ENCODE data around the gene ADGRG4. TPM values are rescaled to one million over a fixed set of nuclear protein-coding genes. Genes with fewer than 3 reads are reported as not detected.

The ADGRG4 gene
- total and polyA plus RNA-seq, 9 donors, result 0.01 to 2.0 (median 0.34) TPM; not detected in 2

- H3K27me3 ChIP-seq, result no peaks in the 10 kb centered on the region
- DNase-seq, result no peak
- H3K4me1 ChIP-seq (ENCODE audit: insufficient read depth), result no peaks in the 10 kb centered on the region
- intact Hi-C loops (cut with DNase I), result no loop called here
- no peaks in the 10 kb centered on the region for H3K36me3 ChIP-seq
- H3K27ac ChIP-seq, result no peak overlapping the region
- no peak overlapping the region for H3K4me3 ChIP-seq
- no peaks in the 10 kb centered on the region for H3K9me3 ChIP-seq
- 77 to 86% (median 84%) methylated on average over 5 of the region's 5 CpGs for WGBS, 3 donors
- TF ChIP-seq EP300 (IDR thresholded peaks at IDR 0.05) (no peak), POLR2A (IDR thresholded peaks at IDR 0.05) (no peak), CTCF (IDR thresholded peaks at IDR 0.05) (no peak)
Measured at GRCh38 chrX:136452614-136453013, 151.9 kb downstream of the ADGRG4 start.

- no peak for DNase-seq
- no peak overlapping the region for H3K4me3 ChIP-seq
- TF ChIP-seq CTCF (IDR thresholded peaks at IDR 0.05), result no peak
- no peak for TF ChIP-seq EP300 (IDR thresholded peaks at IDR 0.05)
- TF ChIP-seq POLR2A (IDR thresholded peaks at IDR 0.05), result no peak
- intact Hi-C loops (cut with DNase I), result no loop called here
- H3K36me3 ChIP-seq, result no peaks in the 10 kb centered on the region
- H3K27me3 ChIP-seq, result no peaks in the 10 kb centered on the region
- 64 to 74% (median 67%) methylated on average over 1 of the region's 1 CpG for WGBS, 3 donors
- H3K4me1 ChIP-seq (ENCODE audit: insufficient read depth), result no peaks in the 10 kb centered on the region
- H3K9me3 ChIP-seq, result no peaks in the 10 kb centered on the region
- no peak overlapping the region for H3K27ac ChIP-seq
Measured at GRCh38 chrX:136453114-136453513, 152.4 kb downstream of the ADGRG4 start.

- H3K36me3 ChIP-seq, result no peaks in the 10 kb centered on the region
- WGBS, 3 donors, result 31 to 44% (median 33%) methylated on average over 1 of the region's 1 CpG
- no peaks in the 10 kb centered on the region for H3K9me3 ChIP-seq
- no peaks in the 10 kb centered on the region for H3K4me1 ChIP-seq (ENCODE audit: insufficient read depth)
- H3K27ac ChIP-seq, result no peak overlapping the region
- no peak overlapping the region for H3K4me3 ChIP-seq
- intact Hi-C loops (cut with DNase I), result no loop called here
- DNase-seq, result no peak
- no peaks in the 10 kb centered on the region for H3K27me3 ChIP-seq
- TF ChIP-seq POLR2A (IDR thresholded peaks at IDR 0.05), result no peak
- TF ChIP-seq CTCF (IDR thresholded peaks at IDR 0.05), result no peak
- TF ChIP-seq EP300 (IDR thresholded peaks at IDR 0.05), result no peak
Measured at GRCh38 chrX:136453771-136454170, 153.0 kb downstream of the ADGRG4 start.

- Histone ChIP-seq H3K27ac (no peak overlapping the region), H3K4me1 (ENCODE audit: insufficient read depth) (no peaks in the 10 kb centered on the region), H3K27me3 (no peaks in the 10 kb centered on the region), H3K9me3 (no peaks in the 10 kb centered on the region), H3K36me3 (no peaks in the 10 kb centered on the region), H3K4me3 (no peak overlapping the region)
- intact Hi-C loops (cut with DNase I), result no loop called here
- no peak for TF ChIP-seq CTCF (IDR thresholded peaks at IDR 0.05)
- TF ChIP-seq POLR2A (IDR thresholded peaks at IDR 0.05), result no peak
- TF ChIP-seq EP300 (IDR thresholded peaks at IDR 0.05), result no peak
- 61 to 73% (median 64%) methylated on average over 6 of the region's 6 CpGs for WGBS, 3 donors
- no peak for DNase-seq
Measured at GRCh38 chrX:136456133-136456532, 155.4 kb downstream of the ADGRG4 start.
